Measurements from ENCODE around the gene SLC25A44. TPM values are rescaled to one million over a fixed set of nuclear protein-coding genes. Genes with fewer than 3 reads are reported as not detected.

The SLC25A44 gene
- total RNA-seq, 1 donor from 2014 or later, result 20.2 TPM

DNA sequence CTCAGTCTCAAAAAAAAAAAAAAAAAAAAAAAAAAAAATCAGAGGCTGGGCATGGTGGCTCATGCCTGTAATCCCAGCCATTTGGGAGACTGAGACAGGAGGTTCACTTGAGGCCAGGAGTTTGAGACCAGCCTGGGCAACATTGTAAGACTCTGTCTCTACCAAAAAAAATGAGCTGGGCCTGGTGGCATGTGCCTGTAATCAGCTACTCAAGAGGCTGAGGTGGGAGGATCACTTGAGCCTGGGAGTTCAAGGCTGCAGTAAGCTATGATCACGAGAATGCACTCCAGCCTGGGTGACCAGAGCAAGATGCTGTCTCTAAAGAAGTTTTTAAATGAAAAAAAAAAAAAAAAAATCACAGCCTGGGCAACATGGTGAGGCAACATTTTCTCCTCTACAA lies 30.2 kb upstream of the SLC25A44 start:
- Mint-ChIP-seq H3K4me3 (ENCODE audit: unreplicated experiment) (no peak overlapping the region), H3K27me3 (ENCODE audit: unreplicated experiment) (no peaks in the 10 kb centered on the region), H3K27ac (ENCODE audit: unreplicated experiment) (no peak overlapping the region), H3K4me1 (ENCODE audit: unreplicated experiment) (peaks cover 14% of the 10 kb centered on the region), H3K36me3 (ENCODE audit: unreplicated experiment) (peaks cover 5% of the 10 kb centered on the region), H3K9me3 (ENCODE audit: unreplicated experiment) (no peaks in the 10 kb centered on the region)
- DNase-seq (ENCODE audit: extremely low spot score, unreplicated experiment), result no peak
- TF ChIP-seq, protein P1, sequence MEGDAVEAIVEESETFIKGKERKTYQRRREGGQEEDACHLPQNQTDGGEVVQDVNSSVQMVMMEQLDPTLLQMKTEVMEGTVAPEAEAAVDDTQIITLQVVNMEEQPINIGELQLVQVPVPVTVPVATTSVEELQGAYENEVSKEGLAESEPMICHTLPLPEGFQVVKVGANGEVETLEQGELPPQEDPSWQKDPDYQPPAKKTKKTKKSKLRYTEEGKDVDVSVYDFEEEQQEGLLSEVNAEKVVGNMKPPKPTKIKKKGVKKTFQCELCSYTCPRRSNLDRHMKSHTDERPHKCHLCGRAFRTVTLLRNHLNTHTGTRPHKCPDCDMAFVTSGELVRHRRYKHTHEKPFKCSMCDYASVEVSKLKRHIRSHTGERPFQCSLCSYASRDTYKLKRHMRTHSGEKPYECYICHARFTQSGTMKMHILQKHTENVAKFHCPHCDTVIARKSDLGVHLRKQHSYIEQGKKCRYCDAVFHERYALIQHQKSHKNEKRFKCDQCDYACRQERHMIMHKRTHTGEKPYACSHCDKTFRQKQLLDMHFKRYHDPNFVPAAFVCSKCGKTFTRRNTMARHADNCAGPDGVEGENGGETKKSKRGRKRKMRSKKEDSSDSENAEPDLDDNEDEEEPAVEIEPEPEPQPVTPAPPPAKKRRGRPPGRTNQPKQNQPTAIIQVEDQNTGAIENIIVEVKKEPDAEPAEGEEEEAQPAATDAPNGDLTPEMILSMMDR (IDR thresholded peaks at IDR 0.05), result no peak

DNA sequence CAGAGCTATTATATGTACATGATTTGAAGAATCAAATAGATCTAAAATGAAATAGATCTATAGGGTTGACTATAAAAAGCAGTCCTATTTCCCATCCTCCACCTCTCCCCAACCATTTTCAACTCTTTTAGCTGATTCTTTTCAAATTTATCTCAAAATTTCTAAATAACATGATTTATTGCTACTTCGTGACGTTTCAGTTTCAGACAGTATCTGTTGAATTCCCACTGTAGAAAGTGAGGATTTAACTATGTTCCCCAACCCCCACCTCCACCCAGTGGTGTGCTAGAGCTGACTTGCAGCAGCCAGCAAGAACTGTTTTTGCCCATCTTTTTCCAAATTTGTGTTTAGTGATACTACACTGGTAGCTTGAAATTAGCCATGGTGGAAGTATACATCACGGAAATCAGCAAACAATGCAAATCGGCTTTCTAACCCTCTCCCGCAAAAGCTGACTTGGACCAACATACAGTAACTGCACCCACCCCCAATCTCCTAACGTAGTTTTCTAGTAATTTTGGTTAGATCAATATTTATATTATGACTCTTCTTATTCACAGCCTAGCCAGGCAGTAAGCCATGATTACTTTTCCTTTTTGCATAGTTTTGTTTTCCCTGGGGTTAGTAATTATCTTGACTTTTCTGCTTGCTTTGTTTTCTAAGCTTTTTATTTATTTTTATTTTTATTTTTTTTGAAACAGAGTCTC lies 29.6 kb upstream of the SLC25A44 start:
- Mint-ChIP-seq H3K4me3 (ENCODE audit: unreplicated experiment) (no peak overlapping the region), H3K27ac (ENCODE audit: unreplicated experiment) (no peak overlapping the region)

DNA sequence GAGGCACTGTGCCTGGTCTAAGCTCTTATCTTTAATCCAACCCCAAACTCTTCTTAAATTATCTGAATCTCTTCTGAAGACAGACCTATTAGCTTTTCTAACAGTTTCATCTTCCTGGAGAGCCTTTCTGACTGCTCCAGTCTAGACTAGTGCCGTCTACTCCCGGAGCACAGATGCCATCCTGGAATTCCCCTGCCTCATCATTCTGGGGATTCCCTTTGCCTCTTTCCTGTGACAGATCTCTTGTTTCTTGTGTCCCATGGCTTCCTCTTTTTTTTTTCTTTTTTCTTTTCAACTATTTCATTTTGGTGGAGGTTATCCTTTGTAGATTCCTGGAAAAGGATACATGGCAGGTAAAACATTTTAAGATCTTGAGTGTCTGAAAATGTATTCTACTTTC lies 28.8 kb upstream of the SLC25A44 start:
- Mint-ChIP-seq H3K4me3 (ENCODE audit: unreplicated experiment) (no peak overlapping the region), H3K27ac (ENCODE audit: unreplicated experiment) (no peak overlapping the region), H3K9me3 (ENCODE audit: unreplicated experiment) (no peaks in the 10 kb centered on the region), H3K27me3 (ENCODE audit: unreplicated experiment) (no peaks in the 10 kb centered on the region), H3K4me1 (ENCODE audit: unreplicated experiment) (peaks cover 14% of the 10 kb centered on the region), H3K36me3 (ENCODE audit: unreplicated experiment) (peaks cover 5% of the 10 kb centered on the region)
- TF ChIP-seq, protein P1 (IDR thresholded peaks at IDR 0.05), result no peak
- DNase-seq (ENCODE audit: extremely low spot score, unreplicated experiment), result no peak

More for the DNA sequence above, 29.6 kb upstream of the SLC25A44 start:
- H3K4me1 Mint-ChIP-seq (ENCODE audit: unreplicated experiment), result peaks cover 14% of the 10 kb centered on the region
- no peaks in the 10 kb centered on the region for H3K27me3 Mint-ChIP-seq (ENCODE audit: unreplicated experiment)
- DNase-seq (ENCODE audit: extremely low spot score, unreplicated experiment), result no peak
- no peaks in the 10 kb centered on the region for H3K9me3 Mint-ChIP-seq (ENCODE audit: unreplicated experiment)
- TF ChIP-seq, protein P1 (IDR thresholded peaks at IDR 0.05), result no peak
- H3K36me3 Mint-ChIP-seq (ENCODE audit: unreplicated experiment), result peaks cover 5% of the 10 kb centered on the region

GRCh38 chr1:156167536-156167935 lies 26.4 kb upstream of the SLC25A44 start:
- DNase-seq (ENCODE audit: extremely low spot score, unreplicated experiment), result no peak
- H3K27me3 Mint-ChIP-seq (ENCODE audit: unreplicated experiment), result no peaks in the 10 kb centered on the region
- H3K27ac Mint-ChIP-seq (ENCODE audit: unreplicated experiment), result no peak overlapping the region
- H3K36me3 Mint-ChIP-seq (ENCODE audit: unreplicated experiment), result peaks cover 5% of the 10 kb centered on the region
- H3K9me3 Mint-ChIP-seq (ENCODE audit: unreplicated experiment), result no peaks in the 10 kb centered on the region
- H3K4me3 Mint-ChIP-seq (ENCODE audit: unreplicated experiment), result no peak overlapping the region
- peaks cover 5% of the 10 kb centered on the region for H3K4me1 Mint-ChIP-seq (ENCODE audit: unreplicated experiment)
- TF ChIP-seq, protein P1 (IDR thresholded peaks at IDR 0.05), result no peak

DNA sequence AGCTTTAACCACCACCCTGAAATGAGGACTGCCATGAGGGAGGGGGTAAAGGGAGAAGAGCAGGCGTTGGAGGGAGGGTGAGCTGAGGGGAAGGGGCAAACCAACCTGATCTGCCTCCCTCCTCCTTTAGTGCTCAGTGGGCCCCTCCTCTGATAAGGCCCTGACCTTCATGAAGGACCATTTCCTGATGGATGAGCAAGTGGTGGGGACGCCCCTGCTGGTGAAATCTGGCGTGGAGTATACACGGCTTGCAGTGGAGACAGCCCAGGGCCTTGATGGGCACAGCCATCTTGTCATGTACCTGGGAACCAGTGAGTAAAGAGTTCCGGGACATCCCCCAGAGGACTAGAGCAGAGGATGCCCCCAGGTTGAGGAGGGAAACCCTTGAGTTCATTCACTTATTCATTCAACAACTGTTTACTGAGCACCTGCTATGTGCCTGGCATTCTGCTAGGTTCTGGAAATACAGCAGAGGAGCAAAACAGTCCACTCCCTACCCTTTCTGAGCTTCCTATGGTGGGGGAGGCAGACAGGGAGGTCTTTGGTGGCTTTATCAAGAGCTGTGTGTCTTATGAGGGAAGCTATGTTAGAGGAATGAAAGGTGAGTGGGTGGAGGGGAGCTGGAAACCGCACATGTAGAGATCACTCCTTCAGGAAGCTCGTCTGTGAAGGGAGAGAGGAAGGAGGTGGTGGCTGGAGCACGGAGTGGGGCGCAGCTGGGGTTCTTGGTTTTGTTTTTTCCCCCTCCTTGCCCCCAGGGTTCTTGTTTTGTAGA lies 21.0 kb upstream of the SLC25A44 start:
- Mint-ChIP-seq H3K36me3 (ENCODE audit: unreplicated experiment) (no peaks in the 10 kb centered on the region), H3K4me3 (ENCODE audit: unreplicated experiment) (no peak overlapping the region), H3K4me1 (ENCODE audit: unreplicated experiment) (no peaks in the 10 kb centered on the region), H3K27me3 (ENCODE audit: unreplicated experiment) (peaks cover 10% of the 10 kb centered on the region), H3K9me3 (ENCODE audit: unreplicated experiment) (no peaks in the 10 kb centered on the region), H3K27ac (ENCODE audit: unreplicated experiment) (no peak overlapping the region)
- no peak for DNase-seq (ENCODE audit: extremely low spot score, unreplicated experiment)
- TF ChIP-seq, protein P1 (IDR thresholded peaks at IDR 0.05), result no peak

Measured in osteocyte (in vitro differentiated cells).